Astrocyte of the spinal cord (primary cell): Measurements from ENCODE around the gene ELMOD3.

Experiments used
- DNase-seq: peaks from one replicate; pipeline ENCODE4 v3.0.0; 2011; ENCODE audit warnings: low read depth, low spot score
- H3K4me3 ChIP-seq: 2 replicates; pipeline ENCODE4 v1.5.1; 2011; ENCODE audit warnings: low read depth, mild to moderate bottlenecking, low read length, moderate library complexity
- in situ Hi-C: cut with HindIII; loops from 2 replicates; pipeline ENCODE4 v1.10.0; 2017; ENCODE audit warnings: low sequenced_read_pairs
- TF ChIP-seq, protein P1 (sequence below): IDR thresholded peaks from 2 replicates; pipeline ENCODE4 v1.5.1; 2012; ENCODE audit warnings: low read depth, mild to moderate bottlenecking, low read length, inconsistent platforms

Gene ELMOD3

DNA sequence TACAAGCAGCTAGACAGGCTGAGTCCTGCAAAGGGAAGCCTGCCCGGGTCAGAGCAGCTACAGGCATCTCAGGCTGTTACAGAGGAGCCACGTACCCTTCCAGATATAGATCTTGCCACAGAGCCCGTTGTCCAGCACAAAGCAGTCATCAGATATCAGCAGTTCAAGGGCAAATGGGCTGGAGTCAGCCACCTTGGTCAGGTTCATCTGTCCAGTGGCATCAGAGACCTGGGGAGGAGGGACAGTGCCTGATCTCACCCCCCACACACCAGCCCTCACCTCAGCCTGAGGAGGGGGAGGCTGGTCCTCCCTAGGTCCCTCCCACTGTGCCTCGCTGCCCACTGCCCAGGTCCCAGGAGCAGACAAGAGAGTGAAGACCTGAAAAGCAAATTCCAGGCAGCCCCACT is 43.4 kb downstream of the ELMOD3 start:
- no peak for DNase-seq
- in situ Hi-C loops = no loop called here
- TF ChIP-seq, protein P1, sequence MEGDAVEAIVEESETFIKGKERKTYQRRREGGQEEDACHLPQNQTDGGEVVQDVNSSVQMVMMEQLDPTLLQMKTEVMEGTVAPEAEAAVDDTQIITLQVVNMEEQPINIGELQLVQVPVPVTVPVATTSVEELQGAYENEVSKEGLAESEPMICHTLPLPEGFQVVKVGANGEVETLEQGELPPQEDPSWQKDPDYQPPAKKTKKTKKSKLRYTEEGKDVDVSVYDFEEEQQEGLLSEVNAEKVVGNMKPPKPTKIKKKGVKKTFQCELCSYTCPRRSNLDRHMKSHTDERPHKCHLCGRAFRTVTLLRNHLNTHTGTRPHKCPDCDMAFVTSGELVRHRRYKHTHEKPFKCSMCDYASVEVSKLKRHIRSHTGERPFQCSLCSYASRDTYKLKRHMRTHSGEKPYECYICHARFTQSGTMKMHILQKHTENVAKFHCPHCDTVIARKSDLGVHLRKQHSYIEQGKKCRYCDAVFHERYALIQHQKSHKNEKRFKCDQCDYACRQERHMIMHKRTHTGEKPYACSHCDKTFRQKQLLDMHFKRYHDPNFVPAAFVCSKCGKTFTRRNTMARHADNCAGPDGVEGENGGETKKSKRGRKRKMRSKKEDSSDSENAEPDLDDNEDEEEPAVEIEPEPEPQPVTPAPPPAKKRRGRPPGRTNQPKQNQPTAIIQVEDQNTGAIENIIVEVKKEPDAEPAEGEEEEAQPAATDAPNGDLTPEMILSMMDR = no peak
- H3K4me3 ChIP-seq = no peak overlapping the region

DNA sequence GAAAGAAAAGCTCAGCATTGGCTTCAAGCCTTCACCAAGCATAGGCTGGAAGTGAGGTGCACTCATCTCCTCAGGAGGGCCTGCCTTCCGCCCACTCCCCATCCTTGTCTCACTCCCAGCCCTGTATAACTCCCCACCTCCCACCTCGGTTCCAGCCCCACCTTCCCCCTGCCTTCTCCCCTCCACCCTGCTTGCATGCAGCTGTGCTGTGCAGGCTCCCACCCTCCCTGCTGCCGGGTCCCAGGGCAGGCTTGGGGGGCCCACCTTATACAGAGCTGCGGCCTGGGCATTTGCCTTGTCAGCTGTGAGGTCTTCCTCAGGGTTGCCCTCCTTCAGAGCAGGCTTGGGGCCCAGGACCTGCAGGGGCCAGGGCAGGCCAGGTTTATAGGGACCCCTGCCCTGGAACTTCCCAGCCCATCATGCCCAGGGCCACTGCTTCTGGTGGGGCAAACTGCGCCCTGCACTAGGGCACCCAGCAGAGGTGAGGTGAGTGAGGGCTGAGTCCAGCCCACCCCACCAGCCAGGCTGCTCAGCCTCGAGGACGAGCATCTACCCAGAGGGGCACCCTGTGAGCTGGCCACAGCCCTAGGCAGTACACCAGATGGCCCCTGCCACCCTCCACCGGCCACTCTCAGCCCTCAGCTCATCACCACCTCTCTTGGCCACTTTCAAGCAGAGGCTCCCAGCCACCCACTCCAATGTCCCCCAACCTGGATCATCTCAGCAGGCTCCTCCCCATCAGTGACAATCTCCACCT is 44.0 kb downstream of the ELMOD3 start:
- in situ Hi-C loops = no loop called here
- no peak overlapping the region for H3K4me3 ChIP-seq
- TF ChIP-seq, protein P1 = no peak
- no peak for DNase-seq

DNA sequence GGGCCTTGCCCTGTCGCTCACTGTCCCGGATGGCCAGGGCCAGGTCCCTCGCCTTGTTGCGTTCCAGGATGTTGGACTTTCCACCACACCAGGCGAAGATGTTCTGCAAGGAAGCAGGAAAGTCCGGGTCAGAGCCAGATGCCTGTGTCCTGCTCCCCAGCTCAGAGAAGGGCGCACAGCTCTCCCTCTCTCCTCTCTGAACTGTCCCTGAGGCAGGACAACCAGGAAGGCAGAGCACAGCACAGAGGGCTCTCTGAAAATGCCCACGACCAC is 44.5 kb downstream of the ELMOD3 start:
- DNase-seq = no peak
- in situ Hi-C loops = no loop called here
- no peak overlapping the region for H3K4me3 ChIP-seq
- TF ChIP-seq, protein P1 = no peak

DNA sequence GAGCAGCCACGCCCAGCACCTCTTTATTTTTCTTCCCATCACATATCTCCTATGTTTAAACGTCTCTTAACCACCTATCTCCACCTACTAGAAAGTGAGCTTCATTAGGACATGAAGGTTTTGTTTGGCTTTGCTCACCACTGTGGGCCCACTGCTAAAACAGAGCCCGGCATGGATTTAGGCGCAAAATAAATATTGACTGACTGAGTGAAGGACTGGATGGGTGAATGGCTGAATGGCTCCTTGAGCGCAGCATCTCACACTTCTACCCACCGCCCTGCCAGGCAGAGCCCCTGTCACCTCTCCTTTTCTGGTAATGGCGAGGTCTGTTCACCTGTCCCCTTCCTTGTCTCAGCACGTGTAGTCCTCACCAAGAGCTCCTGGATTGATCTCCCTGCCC is 45.5 kb downstream of the ELMOD3 start:
- no peak for DNase-seq
- TF ChIP-seq, protein P1 = no peak
- H3K4me3 ChIP-seq = no peak overlapping the region
- in situ Hi-C loops = loop anchor here (25.0 kb wide), 1 partner anchor 137 kb away; the partner anchor contains the start of gene MAT2A

DNA sequence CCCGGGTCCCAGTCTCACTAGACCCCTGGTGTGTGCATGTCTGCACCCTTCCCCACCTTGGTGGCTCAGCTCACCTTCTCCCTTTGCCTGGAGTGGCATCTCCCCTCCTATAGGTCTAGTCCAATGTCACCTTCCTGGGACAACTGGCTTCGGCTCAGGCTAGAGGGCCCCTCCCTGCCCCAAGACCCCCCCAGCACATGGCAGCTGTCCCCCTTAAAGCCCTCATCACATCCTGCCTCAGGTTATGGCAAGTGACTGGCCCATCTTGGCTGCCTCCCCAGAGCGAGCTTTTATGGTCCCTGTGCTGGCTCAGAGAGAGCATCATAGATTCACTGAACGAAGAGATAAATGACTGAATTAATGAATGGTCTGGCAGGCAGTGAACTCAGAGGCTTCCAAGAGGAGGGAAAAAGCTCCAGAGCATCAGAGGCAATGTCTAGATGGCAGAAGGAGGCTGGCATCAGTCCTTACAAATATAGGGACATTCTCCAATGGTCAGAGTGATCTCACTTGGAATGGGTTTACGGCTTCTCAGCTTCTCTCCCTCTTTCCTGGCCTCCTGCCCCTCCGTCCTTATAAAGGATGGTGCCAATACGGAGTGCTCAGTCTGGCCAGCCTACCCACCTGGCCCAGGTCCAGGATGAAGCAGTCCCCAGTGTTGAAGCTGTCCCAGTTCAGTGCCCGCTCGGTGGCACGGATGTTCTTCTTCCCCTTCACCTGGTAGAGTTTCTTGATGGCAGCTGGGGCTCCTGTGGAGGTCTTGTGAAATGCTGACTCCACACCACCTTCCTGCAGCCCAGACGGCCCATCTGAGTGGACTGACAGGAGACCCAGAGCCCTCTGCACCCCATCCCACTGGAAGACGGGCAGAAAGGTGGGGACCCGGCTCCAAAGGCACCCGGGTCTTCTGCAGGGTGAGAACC is 46.2 kb downstream of the ELMOD3 start:
- DNase-seq = no peak
- H3K4me3 ChIP-seq = no peak overlapping the region
- in situ Hi-C loops = loop anchor here (25.0 kb wide), 1 partner anchor 136 kb away; the partner anchor contains the start of gene MAT2A
- TF ChIP-seq, protein P1 = no peak

DNA sequence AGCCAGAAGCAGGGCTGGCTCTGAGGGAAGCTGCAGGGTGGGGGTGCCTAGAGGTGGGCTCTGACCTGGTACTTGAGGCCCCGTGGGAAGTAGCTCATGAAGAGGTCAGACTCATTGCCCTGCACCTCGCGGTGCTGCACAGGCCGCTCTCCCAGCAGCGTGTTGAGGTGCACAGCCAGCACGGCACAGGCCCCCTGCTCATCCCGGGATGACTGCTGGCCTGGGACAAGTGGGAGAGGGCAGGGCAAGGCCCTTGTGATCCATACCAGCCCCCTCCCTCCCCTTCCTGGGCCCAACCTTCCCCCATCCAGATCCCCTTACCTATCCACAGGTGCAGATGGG is 46.9 kb downstream of the ELMOD3 start:
- TF ChIP-seq, protein P1 = no peak
- in situ Hi-C loops = loop anchor here (25.0 kb wide), 1 partner anchor 136 kb away; the partner anchor contains the start of gene MAT2A
- H3K4me3 ChIP-seq = no peak overlapping the region
- no peak for DNase-seq
